ENCODE measurements around the gene PSMB9.

Gene PSMB9

GRCh38 chr6:32839356-32839755, 14.6 kb upstream of the PSMB9 start:
- in situ Hi-C loops (cut with MboI; ENCODE audit: low sequenced_read_pairs) = no loop called here

GRCh38 chr6:32840604-32841246, 13.3 kb upstream of the PSMB9 start:
- in situ Hi-C loops (cut with MboI; ENCODE audit: low sequenced_read_pairs) = no loop called here

GRCh38 chr6:32842021-32842650, 11.9 kb upstream of the PSMB9 start:
- in situ Hi-C loops (cut with MboI; ENCODE audit: low sequenced_read_pairs) = no loop called here

GRCh38 chr6:32842690-32843089, 11.3 kb upstream of the PSMB9 start:
- in situ Hi-C loops (cut with MboI; ENCODE audit: low sequenced_read_pairs) = no loop called here

- in situ Hi-C loops (cut with MboI; ENCODE audit: low sequenced_read_pairs) = no loop called here
These were observed 10.5 kb upstream of the PSMB9 start for GRCh38 chr6:32843331-32843978.

- in situ Hi-C loops (cut with MboI; ENCODE audit: low sequenced_read_pairs) = no loop called here
These were observed 9.8 kb upstream of the PSMB9 start, which contains the start of gene PSMB8 for GRCh38 chr6:32843979-32844838. Gene PSMB8, minus strand, starts transcription at chr6:32844047. Its CDS starts 51 bp downstream, at chr6:32843996.

- in situ Hi-C loops (cut with MboI; ENCODE audit: low sequenced_read_pairs) = no loop called here
These were observed 9.1 kb upstream of the PSMB9 start for GRCh38 chr6:32844839-32845383.

GRCh38 chr6:32845384-32845884, 8.6 kb upstream of the PSMB9 start:
- in situ Hi-C loops (cut with MboI; ENCODE audit: low sequenced_read_pairs) = no loop called here

- in situ Hi-C loops (cut with MboI; ENCODE audit: low sequenced_read_pairs) = no loop called here
These were observed 7.0 kb upstream of the PSMB9 start for GRCh38 chr6:32847004-32847403.

- in situ Hi-C loops (cut with MboI; ENCODE audit: low sequenced_read_pairs) = no loop called here
These were observed 6.2 kb upstream of the PSMB9 start for GRCh38 chr6:32847795-32848194.

- in situ Hi-C loops (cut with MboI; ENCODE audit: low sequenced_read_pairs) = no loop called here
These were observed 4.9 kb upstream of the PSMB9 start for GRCh38 chr6:32849126-32849525.

- in situ Hi-C loops (cut with MboI; ENCODE audit: low sequenced_read_pairs) = no loop called here
These were observed 3.0 kb upstream of the PSMB9 start for GRCh38 chr6:32851025-32851424.

GRCh38 chr6:32852018-32852843, 1.8 kb upstream of the PSMB9 start:
- in situ Hi-C loops (cut with MboI; ENCODE audit: low sequenced_read_pairs) = no loop called here

- in situ Hi-C loops (cut with MboI; ENCODE audit: low sequenced_read_pairs) = no loop called here
These were observed 1.0 kb upstream of the PSMB9 start for GRCh38 chr6:32852844-32853540.

- in situ Hi-C loops (cut with MboI; ENCODE audit: low sequenced_read_pairs) = no loop called here
These were observed 585 bp downstream of the PSMB9 start for GRCh38 chr6:32854376-32855178.

- in situ Hi-C loops (cut with MboI; ENCODE audit: low sequenced_read_pairs) = no loop called here
These were observed 1.6 kb downstream of the PSMB9 start for GRCh38 chr6:32855467-32856174.

- in situ Hi-C loops (cut with MboI; ENCODE audit: low sequenced_read_pairs) = no loop called here
These were observed 3.3 kb downstream of the PSMB9 start for GRCh38 chr6:32857156-32857891.

All from hTERT RPE-1 (cell line).